Activated naive CD8-positive, alpha-beta T cell treated with anti-CD3 and anti-CD28 coated beads, Interleukin-2, amount 10 ng/mL, durations not matched to agents 7 days and 5 days (primary cell): ENCODE results near the gene IFI27. TPM values are rescaled to one million over a fixed set of nuclear protein-coding genes. Genes with fewer than 3 reads are reported as not detected.

Experiments used
- ATAC-seq: fragments of 150-1000 bp; cut with Tn5 transposase; one replicate; pipeline ENCODE4 v1.10.0; 2021; ENCODE audit warnings: low read depth, moderate library complexity
- POLR2A ChIA-PET: fragments of 350-600 bp; sonication (Branson Sonifier 250); formaldehyde crosslinking; loops from one replicate; lab custom pipeline; 2021; ENCODE audit warnings: antibody characterized with exemption; lab: Charles Lee
- DNase-seq: peaks from one replicate; pipeline ENCODE4 v3.0.0; 2021
- H3K27ac Mint-ChIP-seq: one replicate; pipeline ENCODE4 v1.8.0; 2022; ENCODE audit warnings: mild to moderate bottlenecking, mixed read lengths
- H3K27me3 Mint-ChIP-seq: one replicate; pipeline ENCODE4 v1.8.0; 2022; ENCODE audit warnings: mild to moderate bottlenecking, moderate library complexity, mixed read lengths
- H3K36me3 Mint-ChIP-seq: one replicate; pipeline ENCODE4 v1.8.0; 2021; ENCODE audit warnings: mild to moderate bottlenecking, mixed read lengths
- H3K4me1 Mint-ChIP-seq: one replicate; pipeline ENCODE4 v1.8.0; 2021; ENCODE audit warnings: mixed read lengths
- H3K4me3 Mint-ChIP-seq: one replicate; pipeline ENCODE4 v1.8.0; 2022; ENCODE audit warnings: mild to moderate bottlenecking, moderate library complexity, mixed read lengths
- H3K9me3 Mint-ChIP-seq: one replicate; pipeline ENCODE4 v1.8.0; 2021; ENCODE audit warnings: mixed read lengths
- total RNA-seq, 2 experiments: library from RNA; stranded (reverse); gene quantifications; one replicate each; pipeline ENCODE4 v1.2.3, GENCODE V29; 2021

The IFI27 gene
- total RNA-seq, 2 experiments from 2014 or later: 237 to 274 TPM

- H3K36me3 Mint-ChIP-seq: no peaks in the 10 kb centered on the region
- DNase-seq (no peak), ATAC-seq (no peak)
- peaks cover 5% of the 10 kb centered on the region for H3K9me3 Mint-ChIP-seq
- H3K4me1 Mint-ChIP-seq: peaks cover 17% of the 10 kb centered on the region
- POLR2A ChIA-PET: interaction anchor here (0.8 to 1.0 kb wide), 2 partner anchors 22 to 48 kb away, joined by 3 read pairs; partner anchors contain the start of gene IFI27
- no peak overlapping the region for H3K27ac Mint-ChIP-seq
- peaks cover 34% of the 10 kb centered on the region for H3K27me3 Mint-ChIP-seq
- no peak overlapping the region for H3K4me3 Mint-ChIP-seq
These were observed 21.9 kb downstream of the IFI27 start for GRCh38 chr14:94132285-94132887.

- no peak overlapping the region for H3K27ac Mint-ChIP-seq
- ATAC-seq: no peak
- peaks cover 5% of the 10 kb centered on the region for H3K9me3 Mint-ChIP-seq
- H3K4me3 Mint-ChIP-seq: no peak overlapping the region
- DNase-seq: no peak
- H3K27me3 Mint-ChIP-seq: peaks cover 31% of the 10 kb centered on the region
- no peaks in the 10 kb centered on the region for H3K36me3 Mint-ChIP-seq
- H3K4me1 Mint-ChIP-seq: peaks cover 6% of the 10 kb centered on the region
- POLR2A ChIA-PET: no interaction called here
These were observed 24.9 kb downstream of the IFI27 start for GRCh38 chr14:94135476-94135875.

- peaks cover 5% of the 10 kb centered on the region for H3K9me3 Mint-ChIP-seq
- POLR2A ChIA-PET: interaction anchor here (1.0 kb wide), 1 partner anchor 100 kb away, joined by 7 read pairs; no protein-coding TSS in a partner anchor
- H3K4me1 Mint-ChIP-seq: peaks cover 6% of the 10 kb centered on the region
- no peaks in the 10 kb centered on the region for H3K36me3 Mint-ChIP-seq
- peak; percentile 89 for ATAC-seq
- H3K27ac Mint-ChIP-seq: no peak overlapping the region
- peaks cover 23% of the 10 kb centered on the region for H3K27me3 Mint-ChIP-seq
- peak; percentile 87 for DNase-seq
- H3K4me3 Mint-ChIP-seq: no peak overlapping the region
These were observed 26.2 kb downstream of the IFI27 start for GRCh38 chr14:94136575-94137331.

GRCh38 chr14:94138251-94138650, 27.7 kb downstream of the IFI27 start:
- Mint-ChIP-seq H3K4me3 (no peak overlapping the region), H3K27me3 (peaks cover 15% of the 10 kb centered on the region), H3K9me3 (peaks cover 5% of the 10 kb centered on the region), H3K4me1 (peaks cover 4% of the 10 kb centered on the region), H3K27ac (no peak overlapping the region), H3K36me3 (no peaks in the 10 kb centered on the region)
- POLR2A ChIA-PET: no interaction called here
- DNase-seq: no peak
- no peak for ATAC-seq

GRCh38 chr14:94139006-94139405, 28.5 kb downstream of the IFI27 start:
- no peak overlapping the region for H3K27ac Mint-ChIP-seq
- H3K27me3 Mint-ChIP-seq: peaks cover 12% of the 10 kb centered on the region
- no peak overlapping the region for H3K4me3 Mint-ChIP-seq
- no peaks in the 10 kb centered on the region for H3K36me3 Mint-ChIP-seq
- ATAC-seq (no peak), DNase-seq (no peak)
- POLR2A ChIA-PET: no interaction called here
- peaks cover 4% of the 10 kb centered on the region for H3K4me1 Mint-ChIP-seq
- peaks cover 5% of the 10 kb centered on the region for H3K9me3 Mint-ChIP-seq

- Mint-ChIP-seq H3K27ac (no peak overlapping the region), H3K36me3 (no peaks in the 10 kb centered on the region), H3K4me1 (peaks cover 5% of the 10 kb centered on the region), H3K9me3 (peaks cover 5% of the 10 kb centered on the region), H3K27me3 (peaks cover 12% of the 10 kb centered on the region), H3K4me3 (no peak overlapping the region)
- ATAC-seq: no peak
- POLR2A ChIA-PET: no interaction called here
- DNase-seq: no peak
These were observed 28.9 kb downstream of the IFI27 start for GRCh38 chr14:94139421-94139820.

GRCh38 chr14:94142247-94142646, 31.7 kb downstream of the IFI27 start:
- no peaks in the 10 kb centered on the region for H3K9me3 Mint-ChIP-seq
- no peak overlapping the region for H3K4me3 Mint-ChIP-seq
- ATAC-seq: no peak
- no peaks in the 10 kb centered on the region for H3K27me3 Mint-ChIP-seq
- H3K36me3 Mint-ChIP-seq: no peaks in the 10 kb centered on the region
- POLR2A ChIA-PET: no interaction called here
- H3K27ac Mint-ChIP-seq: no peak overlapping the region
- peaks cover 14% of the 10 kb centered on the region for H3K4me1 Mint-ChIP-seq
- DNase-seq: no peak

GRCh38 chr14:94142836-94143235, 32.3 kb downstream of the IFI27 start:
- POLR2A ChIA-PET: no interaction called here
- no peak overlapping the region for H3K27ac Mint-ChIP-seq
- H3K9me3 Mint-ChIP-seq: no peaks in the 10 kb centered on the region
- H3K4me1 Mint-ChIP-seq: peaks cover 16% of the 10 kb centered on the region
- DNase-seq: no peak
- H3K36me3 Mint-ChIP-seq: no peaks in the 10 kb centered on the region
- no peaks in the 10 kb centered on the region for H3K27me3 Mint-ChIP-seq
- ATAC-seq: no peak
- no peak overlapping the region for H3K4me3 Mint-ChIP-seq

- Mint-ChIP-seq H3K36me3 (no peaks in the 10 kb centered on the region), H3K9me3 (no peaks in the 10 kb centered on the region), H3K4me1 (peaks cover 16% of the 10 kb centered on the region), H3K27me3 (peaks cover 1% of the 10 kb centered on the region), H3K4me3 (no peak overlapping the region), H3K27ac (no peak overlapping the region)
- peak; percentile 66 for ATAC-seq
- no peak for DNase-seq
- POLR2A ChIA-PET: no interaction called here
These were observed 32.7 kb downstream of the IFI27 start for GRCh38 chr14:94143239-94143638.

- H3K36me3 Mint-ChIP-seq: no peaks in the 10 kb centered on the region
- no peaks in the 10 kb centered on the region for H3K9me3 Mint-ChIP-seq
- no peak for ATAC-seq
These were observed 33.2 kb downstream of the IFI27 start for GRCh38 chr14:94143711-94144110.

GRCh38 chr14:94144765-94145164, 34.2 kb downstream of the IFI27 start:
- H3K4me3 Mint-ChIP-seq: no peak overlapping the region
- H3K36me3 Mint-ChIP-seq: no peaks in the 10 kb centered on the region
- POLR2A ChIA-PET: no interaction called here
- H3K9me3 Mint-ChIP-seq: no peaks in the 10 kb centered on the region
- peak overlapping the region; percentile 66 for H3K27ac Mint-ChIP-seq
- H3K27me3 Mint-ChIP-seq: peaks cover 15% of the 10 kb centered on the region
- ATAC-seq (no peak), DNase-seq (no peak)
- H3K4me1 Mint-ChIP-seq: peaks cover 16% of the 10 kb centered on the region

More at GRCh38 chr14:94143711-94144110, 33.2 kb downstream of the IFI27 start:
- DNase-seq: no peak
- POLR2A ChIA-PET: no interaction called here
- peaks cover 16% of the 10 kb centered on the region for H3K4me1 Mint-ChIP-seq
- H3K27me3 Mint-ChIP-seq: peaks cover 6% of the 10 kb centered on the region
- no peak overlapping the region for H3K4me3 Mint-ChIP-seq
- no peak overlapping the region for H3K27ac Mint-ChIP-seq

GRCh38 chr14:94145902-94146527, 35.5 kb downstream of the IFI27 start:
- ATAC-seq (peak; percentile 58), DNase-seq (no peak)
- POLR2A ChIA-PET: no interaction called here
- peak overlapping the region; percentile 59 for H3K27ac Mint-ChIP-seq
- no peak overlapping the region for H3K4me3 Mint-ChIP-seq
- H3K9me3 Mint-ChIP-seq: no peaks in the 10 kb centered on the region
- peaks cover 27% of the 10 kb centered on the region for H3K27me3 Mint-ChIP-seq
- H3K4me1 Mint-ChIP-seq: peaks cover 16% of the 10 kb centered on the region
- no peaks in the 10 kb centered on the region for H3K36me3 Mint-ChIP-seq

- ATAC-seq: no peak
- no peak overlapping the region for H3K27ac Mint-ChIP-seq
- H3K36me3 Mint-ChIP-seq: no peaks in the 10 kb centered on the region
- H3K4me1 Mint-ChIP-seq: peaks cover 2% of the 10 kb centered on the region
- H3K9me3 Mint-ChIP-seq: no peaks in the 10 kb centered on the region
- H3K27me3 Mint-ChIP-seq: peaks cover 40% of the 10 kb centered on the region
- POLR2A ChIA-PET: interaction anchor here (0.7 kb wide), 1 partner anchor 8 kb away, joined by 3 read pairs; no protein-coding TSS in a partner anchor
- H3K4me3 Mint-ChIP-seq: no peak overlapping the region
- no peak for DNase-seq
These were observed 42.1 kb downstream of the IFI27 start for GRCh38 chr14:94152676-94153075.
